Keratinocyte (primary cell): ENCODE data around the gene NFIL3. TPM values are rescaled to one million over a fixed set of nuclear protein-coding genes. Genes with fewer than 3 reads are reported as not detected.

Experiments
- DNase-seq: peaks from one replicate; pipeline ENCODE4 v3.0.0-alpha.2; 2011; ENCODE audit warnings: low read depth, missing footprints, low spot score
- FAIRE-seq: peaks from 2 replicates; lab custom pipeline; 2011; peaks lifted over from hg19 to GRCh38; lab: Jason Lieb, UNC
- H2AFZ ChIP-seq: 2 replicates; pipeline ENCODE4 v1.6.0; 2012; ENCODE audit warnings: low read length, control low read depth, inconsistent platforms; ENCODE audit not compliant: control insufficient read depth
- H3K27ac ChIP-seq: 2 replicates; pipeline ENCODE4 v1.5.1; 2011; ENCODE audit warnings: low read length; ENCODE audit not compliant: control insufficient read depth, insufficient read depth
- H3K27me3 ChIP-seq: 3 replicates; pipeline ENCODE4 v1.6.0; 2011; ENCODE audit warnings: low read length; ENCODE audit not compliant: control insufficient read depth, insufficient read depth; ENCODE audit errors: extremely low read depth
- H3K36me3 ChIP-seq, 2 experiments: 2 replicates in 1 of 2; 3 replicates in 1 of 2; pipeline ENCODE4 v1.5.1; 2011; ENCODE audit warnings: low read length in 2 of 2, mild to moderate bottlenecking in 1 of 2; ENCODE audit not compliant: control insufficient read depth in 2 of 2, insufficient read depth in 2 of 2; ENCODE audit errors: extremely low read depth in 1 of 2
- H3K4me1 ChIP-seq: 3 replicates; pipeline ENCODE4 v1.5.1; 2011; ENCODE audit warnings: low read length; ENCODE audit not compliant: control insufficient read depth, insufficient read depth; ENCODE audit errors: extremely low read depth
- H3K4me2 ChIP-seq: 3 replicates; pipeline ENCODE4 v1.6.0; 2011; ENCODE audit warnings: low read depth, low read length; ENCODE audit not compliant: control insufficient read depth, insufficient read depth; ENCODE audit errors: extremely low read depth
- H3K4me3 ChIP-seq, 3 experiments: fragments of 200-600 bp in 1 of 3; sonication (generic) in 1 of 3; 2 replicates in 2 of 3; 3 replicates in 1 of 3; pipeline ENCODE4 v1.5.1; 2011 to 2016; ENCODE audit warnings: low read length in 3 of 3, mild to moderate bottlenecking in 3 of 3, control low read depth in 2 of 3, inconsistent platforms in 1 of 3, low read depth in 1 of 3, mixed read lengths in 1 of 3, mixed run types in 1 of 3, moderate library complexity in 1 of 3; ENCODE audit not compliant: control insufficient read depth in 2 of 3, insufficient read depth in 2 of 3; ENCODE audit errors: extremely low read depth in 1 of 3
- H3K79me2 ChIP-seq: 2 replicates; pipeline ENCODE4 v1.6.0; 2012; ENCODE audit warnings: low read length; ENCODE audit not compliant: control insufficient read depth, insufficient read depth
- H3K9ac ChIP-seq: 3 replicates; pipeline ENCODE4 v1.6.0; 2011; ENCODE audit warnings: low read length; ENCODE audit not compliant: control insufficient read depth, insufficient read depth; ENCODE audit errors: extremely low read depth
- H3K9me1 ChIP-seq: 3 replicates; pipeline ENCODE4 v1.6.0; 2011; ENCODE audit warnings: low read length; ENCODE audit not compliant: control insufficient read depth, insufficient read depth; ENCODE audit errors: extremely low read depth
- H3K9me3 ChIP-seq: 2 replicates; pipeline ENCODE4 v1.5.1; 2012; ENCODE audit warnings: low read depth, low read length; ENCODE audit not compliant: control insufficient read depth
- H4K20me1 ChIP-seq: 3 replicates; pipeline ENCODE4 v1.6.0; 2011; ENCODE audit warnings: low read length; ENCODE audit not compliant: control insufficient read depth, insufficient read depth; ENCODE audit errors: extremely low read depth
- EZH2 ChIP-seq: IDR thresholded peaks from one replicate; pipeline ENCODE4 v1.6.1; 2012; ENCODE audit warnings: inconsistent platforms, mild to moderate bottlenecking, low read length, moderate library complexity
- dilution Hi-C: fragments of 300-500 bp; cut with MboI; formaldehyde crosslinking; loops from one replicate; pipeline ENCODE4 v1.7.0; 2020; ENCODE audit warnings: low sequenced_read_pairs; ENCODE audit not compliant: extremely low pct_ligation_motif_present
- polyA plus RNA-seq, 5 experiments: library from polyadenylated mRNA; depleted of rRNA in 3 of 5; stranded (reverse) in 3 of 5; stranded (forward) in 1 of 5; unstranded in 1 of 5; fragments of >200 nt; gene quantifications; 1 replicate in 1 of 5; 2 replicates in 3 of 5; 3 replicates in 1 of 5; pipeline versions ENCODE4 v1.2.1 to v1.2.3, GENCODE V29; 2011 to 2012; ENCODE audit warnings: missing spikeins in 2 of 5, low read depth in 1 of 5, low replicate concordance in 1 of 5
- TF ChIP-seq, protein P1 (sequence below), 3 experiments: IDR thresholded peaks in 1 of 3; conservative IDR thresholded peaks in 1 of 3; optimal IDR thresholded peaks in 1 of 3; 2 replicates in 2 of 3; 3 replicates in 1 of 3; pipeline versions ENCODE3 to v1.5.1; 2011; ENCODE audit warnings: low read length in 3 of 3, mild to moderate bottlenecking in 3 of 3, moderate library complexity in 2 of 3, control low read depth in 1 of 3, inconsistent platforms in 1 of 3; ENCODE audit not compliant: insufficient read depth in 2 of 3; ENCODE audit errors: extremely low read depth in 1 of 3

NFIL3 gene
- polyA plus RNA-seq, 1 donor (not counting 4 experiments of a cell fraction or from before 2014, with no cell fraction given), result 9.3 TPM

- Histone ChIP-seq H2AFZ (no peak overlapping the region), H3K9me1 (no peaks in the 10 kb centered on the region), H3K36me3 (no peaks in the 10 kb centered on the region), H3K4me3 (no peak overlapping the region), H3K27me3 (no peaks in the 10 kb centered on the region), H3K79me2 (peaks cover 14% of the 10 kb centered on the region), H3K9ac (no peak overlapping the region), H3K4me2 (no peak overlapping the region), H3K27ac (no peak overlapping the region), H4K20me1 (no peaks in the 10 kb centered on the region), H3K4me1 (peaks cover 17% of the 10 kb centered on the region), H3K9me3 (no peaks in the 10 kb centered on the region)
- TF ChIP-seq, protein P1, sequence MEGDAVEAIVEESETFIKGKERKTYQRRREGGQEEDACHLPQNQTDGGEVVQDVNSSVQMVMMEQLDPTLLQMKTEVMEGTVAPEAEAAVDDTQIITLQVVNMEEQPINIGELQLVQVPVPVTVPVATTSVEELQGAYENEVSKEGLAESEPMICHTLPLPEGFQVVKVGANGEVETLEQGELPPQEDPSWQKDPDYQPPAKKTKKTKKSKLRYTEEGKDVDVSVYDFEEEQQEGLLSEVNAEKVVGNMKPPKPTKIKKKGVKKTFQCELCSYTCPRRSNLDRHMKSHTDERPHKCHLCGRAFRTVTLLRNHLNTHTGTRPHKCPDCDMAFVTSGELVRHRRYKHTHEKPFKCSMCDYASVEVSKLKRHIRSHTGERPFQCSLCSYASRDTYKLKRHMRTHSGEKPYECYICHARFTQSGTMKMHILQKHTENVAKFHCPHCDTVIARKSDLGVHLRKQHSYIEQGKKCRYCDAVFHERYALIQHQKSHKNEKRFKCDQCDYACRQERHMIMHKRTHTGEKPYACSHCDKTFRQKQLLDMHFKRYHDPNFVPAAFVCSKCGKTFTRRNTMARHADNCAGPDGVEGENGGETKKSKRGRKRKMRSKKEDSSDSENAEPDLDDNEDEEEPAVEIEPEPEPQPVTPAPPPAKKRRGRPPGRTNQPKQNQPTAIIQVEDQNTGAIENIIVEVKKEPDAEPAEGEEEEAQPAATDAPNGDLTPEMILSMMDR (optimal IDR thresholded peaks at IDR 0.05 in 1 of 3, IDR thresholded peaks at IDR 0.05 in 1 of 3, conservative IDR thresholded peaks at IDR 0.05 in 1 of 3; ENCODE audit: extremely low read depth in 1 of 3, insufficient read depth in 2 of 3, low read length in 3 of 3), result no peak
- no peak for TF ChIP-seq EZH2
- dilution Hi-C loops, result no loop called here
- DNase-seq (no peak), FAIRE-seq (no peak)
Measured at GRCh38 chr9:91364702-91365101, 58.9 kb downstream of the NFIL3 start.

- Histone ChIP-seq H3K27me3 (no peaks in the 10 kb centered on the region), H4K20me1 (no peaks in the 10 kb centered on the region), H3K4me2 (no peak overlapping the region), H3K9ac (no peak overlapping the region), H3K4me3 (no peak overlapping the region), H3K9me3 (no peaks in the 10 kb centered on the region), H3K9me1 (no peaks in the 10 kb centered on the region), H3K27ac (no peak overlapping the region), H3K79me2 (peaks cover 16% of the 10 kb centered on the region), H3K4me1 (peaks cover 18% of the 10 kb centered on the region), H2AFZ (no peak overlapping the region), H3K36me3 (peaks cover 0 to 3% of the 10 kb centered on the region in 2 experiments)
- TF ChIP-seq, protein P1 (optimal IDR thresholded peaks at IDR 0.05 in 1 of 3, IDR thresholded peaks at IDR 0.05 in 1 of 3, conservative IDR thresholded peaks at IDR 0.05 in 1 of 3; ENCODE audit: extremely low read depth in 1 of 3, insufficient read depth in 2 of 3, low read length in 3 of 3), result no peak
- TF ChIP-seq EZH2, result no peak
- dilution Hi-C loops, result no loop called here
- no peak for DNase-seq
- no peak for FAIRE-seq
Measured at GRCh38 chr9:91364005-91364404, 59.6 kb downstream of the NFIL3 start.
